GM10266 (cell line): Measurements from ENCODE around the gene ZNF669.

Experiments used
- DNase-seq: peaks from one replicate; pipeline ENCODE4 v3.0.0; 2012; ENCODE audit errors: extremely low spot score
- TF ChIP-seq, protein P1 (sequence below): IDR thresholded peaks from 2 replicates; pipeline ENCODE4 v1.5.1; 2012; ENCODE audit warnings: mild to moderate bottlenecking, low read depth; ENCODE audit not compliant: control insufficient read depth, insufficient read depth; ENCODE audit errors: missing control alignments

ZNF669 gene

DNA sequence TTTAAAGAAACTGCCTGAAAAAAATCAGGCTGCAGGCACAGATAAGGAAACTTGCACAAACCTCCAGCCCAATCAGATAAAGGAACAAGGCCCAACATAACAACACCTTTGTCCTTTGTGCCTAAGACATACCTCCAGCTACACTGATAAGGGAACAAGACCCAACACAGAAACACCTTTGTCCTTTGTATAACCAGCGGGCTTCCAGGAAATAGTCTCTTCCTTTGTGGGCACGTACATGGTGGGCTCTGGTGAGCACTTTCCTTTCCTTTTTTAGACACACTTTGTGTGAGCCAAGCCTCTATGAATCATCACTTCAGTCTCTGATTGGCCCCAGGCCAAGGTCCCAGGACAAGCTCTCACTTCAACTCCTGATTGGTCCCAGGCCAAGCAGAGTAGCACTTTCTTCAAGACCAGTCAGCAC lies 49.2 kb downstream of the ZNF669 start:
- no peak for DNase-seq
- TF ChIP-seq, protein P1, sequence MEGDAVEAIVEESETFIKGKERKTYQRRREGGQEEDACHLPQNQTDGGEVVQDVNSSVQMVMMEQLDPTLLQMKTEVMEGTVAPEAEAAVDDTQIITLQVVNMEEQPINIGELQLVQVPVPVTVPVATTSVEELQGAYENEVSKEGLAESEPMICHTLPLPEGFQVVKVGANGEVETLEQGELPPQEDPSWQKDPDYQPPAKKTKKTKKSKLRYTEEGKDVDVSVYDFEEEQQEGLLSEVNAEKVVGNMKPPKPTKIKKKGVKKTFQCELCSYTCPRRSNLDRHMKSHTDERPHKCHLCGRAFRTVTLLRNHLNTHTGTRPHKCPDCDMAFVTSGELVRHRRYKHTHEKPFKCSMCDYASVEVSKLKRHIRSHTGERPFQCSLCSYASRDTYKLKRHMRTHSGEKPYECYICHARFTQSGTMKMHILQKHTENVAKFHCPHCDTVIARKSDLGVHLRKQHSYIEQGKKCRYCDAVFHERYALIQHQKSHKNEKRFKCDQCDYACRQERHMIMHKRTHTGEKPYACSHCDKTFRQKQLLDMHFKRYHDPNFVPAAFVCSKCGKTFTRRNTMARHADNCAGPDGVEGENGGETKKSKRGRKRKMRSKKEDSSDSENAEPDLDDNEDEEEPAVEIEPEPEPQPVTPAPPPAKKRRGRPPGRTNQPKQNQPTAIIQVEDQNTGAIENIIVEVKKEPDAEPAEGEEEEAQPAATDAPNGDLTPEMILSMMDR = no peak
